ENCODE measurements around the gene TUBGCP6.
"Not testable (repeated sequence)": the region's sequence is repeated elsewhere in the genome, so short reads cannot be mapped to it uniquely, and the experiment has no call there.

TUBGCP6 gene

DNA sequence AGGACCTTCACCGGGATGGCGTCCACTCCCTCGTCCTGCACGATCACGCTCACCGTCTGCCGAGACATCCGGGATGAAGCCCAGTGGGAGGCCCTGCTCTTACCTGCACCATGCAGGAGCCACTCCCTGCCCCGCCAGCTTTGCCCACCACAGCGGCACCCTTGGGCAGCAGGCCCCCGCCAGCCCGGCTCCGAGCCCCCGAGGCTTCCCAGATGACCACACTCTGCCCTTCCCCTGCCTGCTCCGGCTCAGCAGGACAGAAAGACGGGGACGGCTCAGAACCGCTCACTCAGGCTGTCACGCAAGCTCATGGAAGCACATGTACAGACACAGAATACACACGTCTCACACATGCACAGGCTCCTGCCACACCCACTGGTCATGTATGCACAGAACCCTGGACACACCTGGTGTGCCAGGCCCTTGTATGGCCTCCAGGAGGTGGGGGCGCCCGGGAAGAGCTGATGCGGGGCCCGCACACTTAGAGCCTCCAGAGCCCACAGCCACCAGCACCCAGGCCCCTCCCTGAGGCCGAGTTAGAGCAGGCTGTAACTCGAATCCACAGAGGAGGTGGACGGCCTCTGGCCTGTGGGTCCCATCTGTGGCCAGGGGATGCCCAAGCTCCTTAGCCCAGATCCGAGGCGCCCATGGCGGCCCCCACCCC is 34.3 kb upstream of the TUBGCP6 start:
- no peak for DNase-seq (ENCODE audit: low read depth in 3 of 3)

- DNase-seq (ENCODE audit: low read depth in 3 of 3): no peak
Measured at GRCh38 chr22:50278461-50278860, 33.6 kb upstream of the TUBGCP6 start.

DNA sequence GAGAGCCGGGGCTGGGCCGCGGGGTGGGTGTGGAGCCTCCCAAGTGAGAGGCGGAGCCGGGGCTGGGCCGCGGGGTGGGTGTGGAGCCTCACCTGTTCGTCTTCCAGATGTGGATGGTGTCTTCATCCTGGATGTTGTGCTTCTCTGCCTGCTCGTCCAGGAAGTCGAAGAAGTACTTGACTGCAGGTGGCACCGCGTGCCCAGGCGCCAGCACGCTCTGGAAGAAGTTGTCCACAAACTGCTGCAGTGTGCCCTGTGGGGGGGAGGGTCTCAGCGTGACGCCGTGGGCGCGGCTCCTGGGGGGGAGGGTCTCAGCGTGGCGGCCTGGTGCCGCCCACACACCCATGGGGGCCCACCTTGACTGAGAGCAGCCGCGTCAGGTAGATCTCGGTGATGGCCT is 32.9 kb upstream of the TUBGCP6 start:
- DNase-seq (ENCODE audit: low read depth in 3 of 3): no peak

DNA sequence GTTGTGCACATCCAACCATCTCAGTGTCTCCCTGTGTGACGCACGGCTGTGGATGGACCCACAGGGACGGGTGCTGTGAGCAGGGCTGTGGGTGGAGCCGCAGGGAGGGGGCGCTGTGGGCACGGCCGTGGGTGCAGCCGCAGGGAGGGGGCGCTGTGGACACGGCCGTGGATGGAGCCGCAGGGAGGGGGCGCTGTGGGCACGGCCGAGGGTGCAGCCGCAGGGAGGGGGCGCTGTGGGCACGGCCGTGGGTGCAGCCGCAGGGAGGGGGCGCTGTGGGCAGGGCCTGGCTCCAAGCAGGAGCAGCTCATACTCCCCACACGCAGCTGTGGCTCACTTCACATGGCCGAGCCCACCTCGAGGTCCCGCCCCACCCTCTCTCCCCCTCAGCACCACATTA is 31.3 kb upstream of the TUBGCP6 start:
- DNase-seq (ENCODE audit: low read depth in 3 of 3): peak in 1 of 3 experiments; percentile 46

GRCh38 chr22:50275181-50276055 is 30.6 kb upstream of the TUBGCP6 start:
- DNase-seq (ENCODE audit: low read depth in 3 of 3): no peak

DNA sequence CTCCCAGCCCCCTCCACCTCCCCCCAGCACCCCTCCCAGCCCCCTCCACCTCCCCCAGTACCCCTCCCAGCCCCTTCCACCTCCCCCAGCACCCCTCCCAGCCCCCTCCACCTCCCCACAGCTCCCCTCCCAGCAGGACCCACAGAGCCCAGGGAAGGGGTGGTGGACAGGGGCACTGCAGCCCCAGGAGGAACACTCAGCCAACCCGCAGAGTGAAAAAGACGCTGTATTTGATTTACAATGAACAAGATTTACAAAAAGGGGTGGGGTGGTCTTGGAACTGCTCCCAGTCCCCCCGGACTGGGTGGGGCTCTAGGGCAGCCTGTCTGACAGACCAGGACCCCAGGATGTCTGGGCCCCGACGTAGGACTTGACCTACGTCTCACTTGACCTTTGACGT is 29.9 kb upstream of the TUBGCP6 start:
- DNase-seq (ENCODE audit: low read depth in 3 of 3): no peak

GRCh38 chr22:50274311-50274710 is 29.5 kb upstream of the TUBGCP6 start:
- peak in 1 of 3 experiments; percentile 45 for DNase-seq (ENCODE audit: low read depth in 3 of 3)

- DNase-seq (ENCODE audit: low read depth in 3 of 3): not testable (repeated sequence)
Measured at GRCh38 chr22:50273781-50274180, 29.0 kb upstream of the TUBGCP6 start.

DNA sequence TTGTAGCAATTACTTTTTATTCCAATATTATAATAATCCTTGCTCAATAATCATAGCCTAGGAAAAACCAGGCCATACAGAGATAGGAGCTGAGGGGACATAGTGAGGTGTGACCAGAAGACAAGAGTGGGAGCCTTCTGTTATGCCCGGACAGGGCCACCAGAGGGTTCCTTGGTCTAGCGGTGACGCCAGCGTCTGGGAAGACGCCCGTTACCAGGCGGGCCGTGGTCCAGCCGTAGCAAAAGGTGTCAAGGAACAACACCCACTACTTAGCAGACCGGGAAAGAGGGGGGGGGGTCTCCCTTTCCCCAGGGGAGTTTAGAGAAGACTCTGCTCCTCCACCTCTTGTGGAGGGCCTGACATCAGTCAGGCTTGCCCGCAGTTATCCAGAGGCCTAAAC is 28.5 kb upstream of the TUBGCP6 start:
- DNase-seq (ENCODE audit: low read depth in 3 of 3): not testable (repeated sequence)

DNA sequence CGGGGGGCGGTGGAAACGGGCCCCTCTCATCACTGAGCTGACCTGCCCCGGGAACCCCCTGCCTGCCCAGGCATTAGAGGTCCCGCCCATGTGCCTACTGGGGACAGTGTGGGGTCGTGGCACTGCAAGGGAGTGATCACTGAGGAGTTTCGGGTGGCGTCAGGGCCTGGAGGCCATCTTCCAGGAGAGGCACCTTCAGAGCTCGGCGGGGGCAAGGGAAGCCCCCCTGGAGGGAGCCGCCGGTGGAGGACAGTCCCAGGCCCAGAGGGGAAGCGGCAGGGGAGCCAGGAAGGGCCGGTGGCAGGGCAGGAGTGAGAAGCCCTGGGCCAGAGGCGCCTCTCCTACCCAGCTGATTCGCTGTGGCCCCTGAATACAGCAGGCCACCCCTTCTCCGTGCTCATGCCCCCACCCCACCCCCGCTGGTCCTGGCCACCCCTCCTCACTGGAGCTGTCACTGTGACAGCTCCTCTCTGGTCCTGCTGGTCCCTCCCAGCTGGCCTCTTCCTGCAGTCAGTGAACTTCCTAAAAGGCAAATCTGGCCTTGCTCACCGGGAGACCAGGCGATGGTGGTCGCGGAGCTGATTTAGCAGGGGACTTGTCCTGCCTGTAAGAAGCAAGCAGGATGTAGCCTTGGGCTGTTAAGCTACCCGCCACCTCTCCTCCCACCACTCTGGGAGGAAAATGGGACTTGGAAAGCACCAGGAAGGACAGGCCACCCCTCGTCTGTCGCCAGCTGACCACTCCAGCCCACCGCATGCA is 27.4 kb upstream of the TUBGCP6 start:
- no peak for DNase-seq (ENCODE audit: low read depth in 3 of 3)

- peak in 1 of 3 experiments; percentile 61 for DNase-seq (ENCODE audit: low read depth in 3 of 3)
Measured at GRCh38 chr22:50271519-50271970, 26.7 kb upstream of the TUBGCP6 start.

- DNase-seq (ENCODE audit: low read depth in 3 of 3): peak in 1 of 3 experiments; percentile 64
Measured at GRCh38 chr22:50270666-50271394, 26.0 kb upstream of the TUBGCP6 start.

GRCh38 chr22:50269970-50270665 is 25.3 kb upstream of the TUBGCP6 start, which contains the start of gene MAPK11:
TSS of gene MAPK11 (minus strand) at chr22:50270380. CDS start at chr22:50270292, 88 bp downstream.
- peak in 2 of 3 experiments; percentile 49 to 73 for DNase-seq (ENCODE audit: low read depth in 3 of 3)

- DNase-seq (ENCODE audit: low read depth in 3 of 3): no peak
Measured at GRCh38 chr22:50269573-50269969, 24.7 kb upstream of the TUBGCP6 start.

GRCh38 chr22:50268655-50269113 is 23.9 kb upstream of the TUBGCP6 start:
- no peak for DNase-seq (ENCODE audit: low read depth in 3 of 3)

DNA sequence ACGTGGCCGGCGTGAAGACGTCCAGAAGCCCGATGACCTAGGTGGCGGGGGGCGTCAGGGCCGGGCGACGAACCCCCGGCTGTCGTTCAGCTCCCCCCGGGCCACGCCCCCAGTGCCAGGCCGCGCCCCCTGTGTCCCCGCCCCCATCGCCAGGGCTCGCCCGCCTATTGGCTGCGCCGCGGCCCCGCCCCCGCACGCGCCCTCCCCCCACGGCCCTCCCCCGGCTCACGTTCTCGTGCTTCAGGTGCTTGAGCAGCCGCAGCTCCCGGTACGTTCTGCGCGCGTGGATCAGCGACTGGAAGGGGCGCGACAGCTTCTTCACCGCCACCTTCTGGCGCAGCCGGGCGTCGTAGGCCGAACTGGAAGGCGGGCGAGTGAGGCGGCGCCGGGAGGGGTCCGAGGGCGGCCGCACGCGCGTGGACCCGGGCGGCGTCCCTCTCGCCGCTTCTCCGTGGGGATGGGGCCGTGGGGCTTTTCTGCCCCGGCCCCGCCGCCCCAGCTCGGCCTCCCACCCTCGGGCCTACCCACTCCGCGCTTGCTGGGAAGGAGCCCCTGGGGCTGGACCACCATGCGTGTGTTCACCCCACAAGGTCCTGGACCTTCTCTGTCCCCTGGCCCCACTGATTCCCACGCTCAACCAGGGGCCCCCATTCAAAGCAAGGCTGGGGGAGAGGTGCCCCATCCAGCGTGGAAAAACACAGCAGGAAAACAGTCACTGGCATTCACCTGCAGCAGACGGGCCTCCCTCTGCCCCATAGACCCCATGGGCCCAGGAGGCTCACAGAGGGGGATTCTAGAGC is 23.0 kb upstream of the TUBGCP6 start:
- DNase-seq (ENCODE audit: low read depth in 3 of 3): peak in 1 of 3 experiments; percentile 61

GRCh38 chr22:50266994-50267393 is 22.2 kb upstream of the TUBGCP6 start:
- no peak for DNase-seq (ENCODE audit: low read depth in 3 of 3)

DNA sequence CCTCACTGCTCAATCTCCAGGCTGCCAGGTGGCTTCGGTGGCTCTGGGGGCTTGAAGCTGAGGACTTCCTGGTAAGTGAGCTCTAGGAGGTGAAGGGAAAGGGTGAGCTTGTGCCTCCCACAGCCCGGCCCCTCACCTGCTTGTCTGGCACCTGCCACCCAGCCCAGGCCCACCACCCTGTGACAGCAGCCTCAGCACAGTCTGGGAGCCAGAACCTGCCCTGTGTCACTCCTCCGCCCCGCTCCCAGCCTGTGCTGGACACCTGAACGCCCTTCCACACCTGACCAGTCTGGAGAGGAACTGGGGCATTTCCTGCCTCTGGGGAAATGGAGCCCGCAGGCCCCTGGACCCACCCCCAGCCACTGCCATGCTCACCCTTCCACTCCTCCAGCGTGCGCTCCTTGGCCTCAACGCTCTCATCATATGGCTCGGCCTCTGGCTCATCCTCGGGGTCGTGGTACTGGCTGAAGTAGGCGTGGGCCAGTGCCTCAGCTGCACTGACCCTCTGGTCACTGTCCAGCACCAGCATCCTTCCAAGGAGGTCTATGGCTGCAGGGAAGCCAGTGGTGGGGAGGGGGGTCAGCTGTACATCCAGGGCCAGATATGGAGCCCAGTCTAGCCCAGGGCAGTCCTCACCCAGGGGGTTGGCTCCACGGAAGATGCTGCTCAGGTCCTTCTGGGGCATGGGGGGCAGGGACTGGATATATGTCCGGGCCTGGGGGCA is 20.3 kb upstream of the TUBGCP6 start:
- DNase-seq (ENCODE audit: low read depth in 3 of 3): no peak

DNA sequence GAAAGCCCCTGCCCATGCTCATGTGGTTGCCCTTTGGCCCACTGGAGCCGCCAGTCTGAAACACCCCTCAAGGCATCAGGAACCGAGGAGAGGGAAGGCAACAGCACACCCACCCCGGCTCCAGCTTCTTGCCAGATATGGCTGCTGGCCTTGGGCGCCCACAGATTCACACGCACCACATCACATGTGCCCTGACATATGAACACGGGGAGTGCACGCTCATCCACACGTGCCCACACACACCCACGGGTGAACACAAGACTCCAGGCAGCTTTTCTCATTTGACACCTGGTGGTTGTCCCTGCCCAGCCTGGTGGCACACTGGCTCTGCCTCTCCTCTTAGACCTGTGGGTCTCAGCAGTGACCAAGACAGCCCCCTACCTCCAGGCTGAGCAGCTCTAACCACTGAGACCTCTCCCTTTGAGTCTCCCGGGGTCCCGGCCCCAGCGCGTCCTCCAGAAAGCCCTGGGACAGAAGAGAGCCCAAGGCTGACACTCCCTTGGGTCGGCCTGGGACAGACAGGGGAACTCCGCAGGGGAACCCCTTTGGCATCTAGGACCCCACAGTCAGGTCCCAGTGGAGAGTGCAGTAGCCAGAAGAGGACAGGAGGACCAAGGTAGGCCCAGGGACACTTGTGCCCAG is 19.4 kb upstream of the TUBGCP6 start:
- DNase-seq (ENCODE audit: low read depth in 3 of 3): no peak

Measured in stimulated activated CD4-positive, alpha-beta T cell treated with anti-CD3 and anti-CD28 coated beads, TNF-alpha, amount 100 ng/mL, for 24 hours (primary cell).